Stomach (tissue), 4 donors: ENCODE results near the gene SCNN1B.

ENCODE experiments used
- CTCF ChIP-seq, 7 experiments: fragments of 450-650 bp in 4 of 7; fragments of 200-600 bp in 3 of 7; sonication (generic) in 3 of 7; IDR thresholded peaks; one replicate each; pipeline ENCODE4 v1.5.1; 2016 to 2019; ENCODE audit warnings: antibody characterized with exemption in 7 of 7, control low read depth in 2 of 7, mild to moderate bottlenecking in 1 of 7
- POLR2A ChIP-seq, 4 donors: fragments of 450-650 bp; IDR thresholded peaks; one replicate each; pipeline ENCODE4 v1.6.1; 2016; ENCODE audit warnings: antibody characterized with exemption in 4 of 4, control low read depth in 2 of 4, mild to moderate bottlenecking in 1 of 4, moderate library complexity in 1 of 4
- POLR2AphosphoS5 ChIP-seq, 3 donors: sonication (generic); formaldehyde crosslinking; IDR thresholded peaks; one replicate each; pipeline ENCODE4 v1.6.1; 2016; ENCODE audit warnings: antibody characterized with exemption in 3 of 3

DNA sequence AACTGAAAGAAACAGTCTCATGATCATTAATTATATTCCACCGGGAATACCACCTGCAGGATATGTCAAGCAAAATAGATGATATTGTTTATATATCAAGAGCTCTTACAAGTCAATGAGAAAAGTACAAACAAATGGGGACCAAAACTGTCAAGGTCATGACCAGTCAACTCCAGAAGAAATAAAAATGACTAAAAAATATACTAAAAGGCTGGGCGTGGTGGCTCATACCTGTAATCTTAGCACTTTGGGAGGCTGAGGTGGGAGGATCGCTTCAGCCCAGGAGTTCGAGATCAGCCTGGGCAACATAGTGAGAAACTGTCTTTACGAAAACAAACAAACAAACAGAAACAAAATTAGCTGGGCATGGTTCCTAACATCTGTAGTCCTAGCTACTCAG lies 49.8 kb upstream of the SCNN1B start:
- no peak for TF ChIP-seq POLR2AphosphoS5 (IDR thresholded peaks at IDR 0.05)
- no peak for TF ChIP-seq POLR2A (IDR thresholded peaks at IDR 0.05)
- no peak for TF ChIP-seq CTCF (IDR thresholded peaks at IDR 0.05)
